Erythroblast (primary cell): ENCODE data around the gene TCAP.

ENCODE experiments used
- GATA1 ChIP-seq: IDR thresholded peaks from 2 replicates; pipeline ENCODE4 v1.6.1; 2011; ENCODE audit warnings: low read depth, mild to moderate bottlenecking, control low read depth, low read length, moderate library complexity
- POLR2A ChIP-seq: IDR thresholded peaks from 2 replicates; pipeline ENCODE4 v1.6.1; 2011; ENCODE audit warnings: mild to moderate bottlenecking, low read length

DNA sequence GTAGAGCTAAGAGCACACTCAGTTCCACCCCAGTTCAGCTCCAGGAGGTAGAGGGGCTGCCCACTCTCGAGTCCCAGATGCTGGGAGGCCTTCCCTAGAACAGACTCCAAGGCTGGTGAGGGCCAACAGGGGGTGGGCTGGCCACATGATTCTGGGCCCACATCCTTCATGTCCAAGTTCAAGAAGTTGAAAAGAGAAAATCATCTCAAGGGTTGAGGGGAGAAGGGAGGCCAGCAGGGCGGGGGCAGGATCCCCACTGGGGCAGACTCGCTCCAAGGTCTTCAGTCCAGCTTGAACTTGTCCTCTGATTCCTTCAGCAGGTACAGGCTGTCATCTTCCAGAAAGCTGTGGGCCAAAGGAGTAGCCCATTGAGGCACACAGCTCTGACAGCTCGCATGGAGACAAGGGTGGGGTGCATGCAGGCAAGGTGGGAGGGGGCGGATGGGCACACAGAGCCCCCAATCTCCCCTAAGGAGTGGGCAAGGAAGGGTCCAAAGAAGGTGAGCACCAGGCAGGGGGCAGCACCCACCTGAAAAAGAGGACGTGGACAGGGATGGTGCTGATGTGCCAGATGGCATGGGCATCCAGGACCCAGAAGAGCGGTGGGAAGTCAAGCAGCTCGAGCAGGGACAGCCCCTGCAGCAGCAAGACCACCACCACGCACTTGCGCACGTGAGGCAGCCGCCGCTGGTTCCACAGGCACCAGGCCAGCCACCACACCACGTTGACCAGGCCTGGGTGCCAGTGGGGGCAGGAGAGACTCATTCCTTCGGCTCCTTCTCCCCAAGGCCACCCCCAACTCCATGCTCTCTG, 7.6 kb downstream of the TCAP start:
- TF ChIP-seq POLR2A, result no peak
- no peak for TF ChIP-seq GATA1
